ENCODE measurements around the gene GATA2. TPM values are rescaled to one million over a fixed set of nuclear protein-coding genes. Genes with fewer than 3 reads are reported as not detected.

The GATA2 gene
- total RNA-seq, 1 experiment from 2014 or later, result 0.51 TPM

DNA sequence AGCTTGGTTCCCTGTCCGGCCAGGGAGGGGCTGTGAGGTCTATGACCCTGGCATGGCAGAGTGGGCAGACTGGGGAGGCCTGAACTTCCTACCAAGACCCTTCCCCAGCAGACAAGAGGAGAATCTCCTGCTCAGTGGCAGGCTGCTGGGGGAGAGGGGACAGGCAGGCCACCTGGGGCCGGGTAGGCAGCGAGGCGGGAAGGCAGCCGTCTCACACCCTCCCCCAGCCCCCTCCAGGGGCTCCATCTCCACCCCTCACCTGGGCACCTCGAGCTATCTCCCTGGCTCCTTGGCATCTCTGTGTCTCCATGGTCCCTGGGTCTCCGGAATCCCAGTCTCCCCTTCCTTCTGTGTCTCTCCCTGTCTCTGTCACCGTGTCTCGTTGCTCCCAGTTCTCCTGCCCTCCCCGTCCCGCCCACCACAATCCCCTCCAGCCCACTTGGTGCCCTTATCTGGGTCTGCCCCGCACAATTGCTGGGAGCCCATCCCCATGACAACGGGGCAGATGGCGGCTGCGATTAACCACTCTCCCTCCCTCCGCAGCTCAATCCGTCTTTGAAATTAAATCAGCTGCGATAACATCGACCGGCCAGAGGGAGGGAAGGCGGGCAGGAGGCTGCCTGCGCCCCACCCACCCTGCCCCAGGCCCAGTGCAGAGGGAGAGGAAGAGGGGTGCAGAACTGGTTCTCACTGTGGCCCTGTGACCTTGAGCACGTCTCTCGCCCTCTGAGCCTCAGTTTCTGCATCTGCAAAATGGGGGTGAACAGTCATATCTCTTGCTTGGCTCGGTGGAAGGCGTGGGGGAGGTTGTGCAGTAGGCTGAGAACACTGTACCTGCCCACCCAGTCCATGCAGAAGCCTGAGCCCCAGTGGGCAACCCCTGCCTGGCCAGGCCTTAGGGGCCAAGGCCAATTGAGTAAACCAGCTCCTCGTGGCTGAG lies 36.0 kb downstream of the GATA2 start:
- Mint-ChIP-seq H3K4me3 (ENCODE audit: unreplicated experiment) (no peak overlapping the region), H3K4me1 (ENCODE audit: insufficient read depth, unreplicated experiment) (no peaks in the 10 kb centered on the region), H3K36me3 (ENCODE audit: insufficient read depth, unreplicated experiment) (no peaks in the 10 kb centered on the region), H3K9me3 (ENCODE audit: unreplicated experiment) (no peaks in the 10 kb centered on the region), H3K27me3 (ENCODE audit: insufficient read depth, unreplicated experiment) (peaks cover 40% of the 10 kb centered on the region), H3K27ac (ENCODE audit: low read depth, unreplicated experiment) (no peak overlapping the region)
- ChIA-PET POLR2A (no interaction called here), CTCF (no interaction called here)
- TF ChIP-seq, protein P1, sequence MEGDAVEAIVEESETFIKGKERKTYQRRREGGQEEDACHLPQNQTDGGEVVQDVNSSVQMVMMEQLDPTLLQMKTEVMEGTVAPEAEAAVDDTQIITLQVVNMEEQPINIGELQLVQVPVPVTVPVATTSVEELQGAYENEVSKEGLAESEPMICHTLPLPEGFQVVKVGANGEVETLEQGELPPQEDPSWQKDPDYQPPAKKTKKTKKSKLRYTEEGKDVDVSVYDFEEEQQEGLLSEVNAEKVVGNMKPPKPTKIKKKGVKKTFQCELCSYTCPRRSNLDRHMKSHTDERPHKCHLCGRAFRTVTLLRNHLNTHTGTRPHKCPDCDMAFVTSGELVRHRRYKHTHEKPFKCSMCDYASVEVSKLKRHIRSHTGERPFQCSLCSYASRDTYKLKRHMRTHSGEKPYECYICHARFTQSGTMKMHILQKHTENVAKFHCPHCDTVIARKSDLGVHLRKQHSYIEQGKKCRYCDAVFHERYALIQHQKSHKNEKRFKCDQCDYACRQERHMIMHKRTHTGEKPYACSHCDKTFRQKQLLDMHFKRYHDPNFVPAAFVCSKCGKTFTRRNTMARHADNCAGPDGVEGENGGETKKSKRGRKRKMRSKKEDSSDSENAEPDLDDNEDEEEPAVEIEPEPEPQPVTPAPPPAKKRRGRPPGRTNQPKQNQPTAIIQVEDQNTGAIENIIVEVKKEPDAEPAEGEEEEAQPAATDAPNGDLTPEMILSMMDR (IDR thresholded peaks at IDR 0.05; ENCODE audit: unreplicated experiment), result no peak
- intact Hi-C loops (cut with micrococcal nuclease), result no loop called here
- DNase-seq (ENCODE audit: unreplicated experiment), result no peak
- no TSS peak for BruUV-seq (replicated peaks)

DNA sequence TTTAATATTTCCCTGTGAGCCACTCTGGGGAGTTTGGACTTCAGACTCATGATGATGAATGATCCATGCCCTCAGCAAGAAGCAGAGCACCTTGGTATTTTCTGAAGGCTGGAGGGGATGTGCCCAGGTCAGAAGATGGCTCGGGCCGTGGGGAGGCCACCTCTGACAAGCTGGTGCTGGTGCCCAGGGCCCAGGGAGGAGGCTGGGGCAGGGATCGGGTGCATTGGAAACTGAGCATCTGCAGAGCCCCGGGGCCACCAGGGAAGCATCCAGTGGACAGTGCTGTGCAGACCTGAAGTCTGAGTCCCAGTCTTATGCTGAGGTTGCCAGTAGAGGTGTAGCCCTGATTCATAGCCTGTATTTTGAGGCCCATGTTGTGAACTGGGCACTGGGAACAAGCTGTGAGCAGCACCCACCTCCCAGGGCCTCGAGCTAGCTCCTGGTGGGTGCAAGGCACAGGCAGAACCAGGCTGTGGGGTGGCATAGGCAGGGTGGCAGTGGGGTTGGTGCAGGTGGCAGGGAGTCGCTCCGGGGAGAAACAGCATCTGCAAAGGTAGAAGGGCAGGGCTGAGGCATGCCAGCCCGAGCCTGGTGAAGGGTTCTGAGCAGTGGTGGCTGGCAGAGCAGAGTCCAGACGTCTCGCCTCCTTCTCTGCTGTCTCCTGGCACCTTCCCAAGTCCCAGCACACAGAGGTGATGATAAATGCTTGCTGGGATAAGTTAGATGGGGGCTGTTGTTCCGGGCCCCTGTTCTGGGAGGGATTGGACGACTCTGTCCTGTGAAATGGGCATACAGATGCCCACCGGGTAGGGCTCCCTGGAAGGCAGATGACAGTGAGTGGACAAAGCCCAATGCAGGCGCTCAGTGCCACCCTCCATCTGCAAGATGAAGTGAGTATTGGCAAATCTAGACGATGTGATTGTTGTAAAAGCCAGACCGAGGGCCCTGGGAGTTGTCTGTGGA lies 36.9 kb downstream of the GATA2 start:
- H3K4me1 Mint-ChIP-seq (ENCODE audit: insufficient read depth, unreplicated experiment), result no peaks in the 10 kb centered on the region
- H3K36me3 Mint-ChIP-seq (ENCODE audit: insufficient read depth, unreplicated experiment), result no peaks in the 10 kb centered on the region
- no TSS peak for BruUV-seq (replicated peaks)
- no peaks in the 10 kb centered on the region for H3K9me3 Mint-ChIP-seq (ENCODE audit: unreplicated experiment)
- no peak overlapping the region for H3K27ac Mint-ChIP-seq (ENCODE audit: low read depth, unreplicated experiment)
- intact Hi-C loops (cut with micrococcal nuclease), result no loop called here
- no peak overlapping the region for H3K4me3 Mint-ChIP-seq (ENCODE audit: unreplicated experiment)
- TF ChIP-seq, protein P1 (IDR thresholded peaks at IDR 0.05; ENCODE audit: unreplicated experiment), result no peak
- peaks cover 50% of the 10 kb centered on the region for H3K27me3 Mint-ChIP-seq (ENCODE audit: insufficient read depth, unreplicated experiment)
- POLR2A ChIA-PET, result no interaction called here
- CTCF ChIA-PET, result no interaction called here
- no peak for DNase-seq (ENCODE audit: unreplicated experiment)

DNA sequence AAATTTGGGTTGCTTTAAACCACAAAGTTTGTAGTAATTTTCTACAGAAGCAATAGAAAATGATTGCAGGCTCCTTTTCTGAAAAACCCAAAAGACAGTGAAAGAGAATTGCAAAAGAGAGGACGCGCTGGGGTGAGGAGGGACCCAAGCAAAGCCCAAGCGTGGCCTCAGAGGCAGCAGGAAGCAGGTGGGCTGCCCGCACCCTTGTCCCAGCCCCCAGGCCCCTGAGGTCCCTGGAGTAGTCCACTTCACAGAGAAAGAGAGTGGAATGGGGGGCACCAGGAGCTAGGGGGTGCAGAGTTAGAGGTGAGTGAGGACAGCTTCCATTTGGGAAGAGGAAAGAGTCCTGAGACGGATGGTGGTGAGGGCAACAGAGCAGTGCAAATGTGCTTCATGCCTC lies 37.9 kb downstream of the GATA2 start:
- intact Hi-C loops (cut with micrococcal nuclease), result no loop called here
- TF ChIP-seq, protein P1 (IDR thresholded peaks at IDR 0.05; ENCODE audit: unreplicated experiment), result no peak
- Mint-ChIP-seq H3K36me3 (ENCODE audit: insufficient read depth, unreplicated experiment) (no peaks in the 10 kb centered on the region), H3K27ac (ENCODE audit: low read depth, unreplicated experiment) (no peak overlapping the region), H3K9me3 (ENCODE audit: unreplicated experiment) (no peaks in the 10 kb centered on the region), H3K4me1 (ENCODE audit: insufficient read depth, unreplicated experiment) (no peaks in the 10 kb centered on the region), H3K27me3 (ENCODE audit: insufficient read depth, unreplicated experiment) (peaks cover 60% of the 10 kb centered on the region), H3K4me3 (ENCODE audit: unreplicated experiment) (no peak overlapping the region)
- CTCF ChIA-PET, result interaction anchor here (0.6 kb wide), 1 partner anchor 360 kb away, joined by 3 read pairs; no protein-coding TSS in a partner anchor
- no TSS peak for BruUV-seq (replicated peaks)
- POLR2A ChIA-PET, result no interaction called here
- DNase-seq (ENCODE audit: unreplicated experiment), result no peak

DNA sequence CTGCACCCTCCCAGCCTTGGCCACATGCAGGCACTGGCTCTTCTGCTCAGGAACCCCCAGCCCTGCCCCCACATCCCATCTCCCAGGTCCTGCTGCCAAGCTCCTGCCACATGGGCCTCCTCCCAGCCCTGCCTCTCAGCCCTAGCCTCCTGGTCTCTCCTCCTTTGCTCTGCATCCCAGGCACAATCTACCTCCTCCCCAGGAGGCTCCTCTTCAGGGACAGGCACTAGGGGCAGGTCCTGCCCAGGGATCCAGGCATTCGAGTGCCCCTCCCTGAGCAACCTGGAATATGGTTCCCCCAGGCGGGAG lies 38.7 kb downstream of the GATA2 start:
- Mint-ChIP-seq H3K27me3 (ENCODE audit: insufficient read depth, unreplicated experiment) (peaks cover 68% of the 10 kb centered on the region), H3K4me1 (ENCODE audit: insufficient read depth, unreplicated experiment) (no peaks in the 10 kb centered on the region), H3K27ac (ENCODE audit: low read depth, unreplicated experiment) (no peak overlapping the region), H3K4me3 (ENCODE audit: unreplicated experiment) (no peak overlapping the region), H3K36me3 (ENCODE audit: insufficient read depth, unreplicated experiment) (no peaks in the 10 kb centered on the region), H3K9me3 (ENCODE audit: unreplicated experiment) (no peaks in the 10 kb centered on the region)
- POLR2A ChIA-PET, result no interaction called here
- BruUV-seq (replicated peaks), result no TSS peak
- intact Hi-C loops (cut with micrococcal nuclease), result no loop called here
- TF ChIP-seq, protein P1 (IDR thresholded peaks at IDR 0.05; ENCODE audit: unreplicated experiment), result no peak
- CTCF ChIA-PET, result no interaction called here
- DNase-seq (ENCODE audit: unreplicated experiment), result no peak

Measured in MCF 10A (cell line).